CD14-positive monocyte (primary cell): ENCODE measurements around the gene CCN5. TPM values are rescaled to one million over a fixed set of nuclear protein-coding genes. Genes with fewer than 3 reads are reported as not detected.
A peak's percentile ranks its signal among the peaks of the same experiment; 100 is the strongest.

Experiments
- DNase-seq, 3 donors: peaks; one replicate each; pipeline ENCODE4 v3.0.0-alpha.2; 2011 to 2022
- H2AFZ ChIP-seq: 2 replicates; pipeline ENCODE4 v1.6.0; 2012; ENCODE audit warnings: mild to moderate bottlenecking, low read depth, low read length, inconsistent platforms; ENCODE audit not compliant: insufficient read depth, poor library complexity, severe bottlenecking
- H3K27ac ChIP-seq, 2 donors: 1 replicate in 1 of 2; 2 replicates in 1 of 2; pipeline ENCODE4 v1.5.1; 2012 to 2013; ENCODE audit warnings: low read length in 2 of 2, control low read depth in 1 of 2, inconsistent platforms in 1 of 2, low read depth in 1 of 2, mild to moderate bottlenecking in 1 of 2
- H3K27me3 ChIP-seq, 2 donors: one replicate each; pipeline versions ENCODE4 v1.6.0 to v1.6.1; 2011 to 2013; ENCODE audit warnings: low read length in 2 of 2; ENCODE audit not compliant: control insufficient read depth in 2 of 2, insufficient read depth in 2 of 2
- H3K36me3 ChIP-seq, 2 donors: replicated peaks in 1 of 2; 1 replicate in 1 of 2; 2 replicates in 1 of 2; pipeline versions ENCODE4 v1.5.1 to v1.6.1; 2012 to 2013; ENCODE audit warnings: low read length in 2 of 2, control low read depth in 1 of 2, inconsistent platforms in 1 of 2, mild to moderate bottlenecking in 1 of 2; ENCODE audit not compliant: insufficient read depth in 2 of 2, control insufficient read depth in 1 of 2
- H3K4me1 ChIP-seq, 2 donors: 1 replicate in 1 of 2; 2 replicates in 1 of 2; pipeline versions ENCODE4 v1.5.1 to v1.6.1; 2012 to 2013; ENCODE audit warnings: low read length in 2 of 2, control low read depth in 1 of 2, inconsistent platforms in 1 of 2, mild to moderate bottlenecking in 1 of 2, moderate library complexity in 1 of 2; ENCODE audit not compliant: insufficient read depth in 2 of 2, control insufficient read depth in 1 of 2
- H3K4me2 ChIP-seq: replicated peaks from 2 replicates; pipeline ENCODE3; 2012; ENCODE audit warnings: low read length, moderate library complexity, mild to moderate bottlenecking; ENCODE audit not compliant: poor library complexity, severe bottlenecking; ENCODE audit errors: extremely low read depth
- H3K4me3 ChIP-seq, 3 experiments: fragments of 200-600 bp in 1 of 3; sonication (generic) in 1 of 3; replicated peaks in 1 of 3; 1 replicate in 2 of 3; 2 replicates in 1 of 3; pipeline ENCODE4 v1.5.1; 2011 to 2013; ENCODE audit warnings: low read length in 3 of 3, mild to moderate bottlenecking in 3 of 3, control low read depth in 2 of 3, low read depth in 2 of 3, inconsistent platforms in 1 of 3, moderate library complexity in 1 of 3
- H3K79me2 ChIP-seq: 2 replicates; pipeline ENCODE4 v1.6.0; 2012; ENCODE audit warnings: mild to moderate bottlenecking, control low read depth, inconsistent platforms, low read length, moderate library complexity; ENCODE audit not compliant: insufficient read depth
- H3K9ac ChIP-seq: 2 replicates; pipeline ENCODE4 v1.6.0; 2017; ENCODE audit warnings: low read length, mild to moderate bottlenecking; ENCODE audit not compliant: insufficient read depth, poor library complexity, severe bottlenecking
- H3K9me3 ChIP-seq, 2 donors: replicated peaks in 1 of 2; 1 replicate in 1 of 2; 2 replicates in 1 of 2; pipeline versions ENCODE4 v1.5.1 to v1.6.1; 2012 to 2013; ENCODE audit warnings: low read length in 2 of 2, control low read depth in 1 of 2; ENCODE audit not compliant: control insufficient read depth in 1 of 2, insufficient read depth in 1 of 2
- H4K20me1 ChIP-seq: 2 replicates; pipeline ENCODE4 v1.6.0; 2012; ENCODE audit warnings: mild to moderate bottlenecking, low read length, control low read depth, moderate library complexity; ENCODE audit not compliant: insufficient read depth
- H3K27ac Mint-ChIP-seq, 7 donors: one replicate each; pipeline ENCODE4 v1.8.0; 2020; ENCODE audit warnings: mild to moderate bottlenecking in 7 of 7, mixed read lengths in 7 of 7, moderate library complexity in 6 of 7, inconsistent platforms in 2 of 7
- H3K27me3 Mint-ChIP-seq, 3 donors: one replicate each; pipeline ENCODE4 v1.8.0; 2021 to 2022; ENCODE audit warnings: low read depth in 3 of 3, mild to moderate bottlenecking in 3 of 3, mixed read lengths in 3 of 3, moderate library complexity in 3 of 3, inconsistent platforms in 1 of 3
- H3K36me3 Mint-ChIP-seq, 2 donors: one replicate each; pipeline ENCODE4 v1.8.0; 2020; ENCODE audit warnings: mixed read lengths in 2 of 2, inconsistent platforms in 1 of 2, mild to moderate bottlenecking in 1 of 2
- H3K4me1 Mint-ChIP-seq: one replicate; pipeline ENCODE4 v1.8.0; 2020; ENCODE audit warnings: mild to moderate bottlenecking, mixed read lengths
- H3K4me3 Mint-ChIP-seq, 2 donors: one replicate each; pipeline ENCODE4 v1.8.0; 2020; ENCODE audit warnings: mild to moderate bottlenecking in 2 of 2, mixed read lengths in 2 of 2, moderate library complexity in 1 of 2
- H3K9me3 Mint-ChIP-seq, 7 donors: one replicate each; pipeline ENCODE4 v1.8.0; 2020 to 2022; ENCODE audit warnings: mixed read lengths in 7 of 7, mild to moderate bottlenecking in 6 of 7, moderate library complexity in 6 of 7, inconsistent platforms in 2 of 7
- CTCF ChIP-seq: fragments of 200-600 bp; IDR thresholded peaks from one replicate; pipeline ENCODE4 v1.8.0; 2022; ENCODE audit warnings: antibody characterized with exemption, mild to moderate bottlenecking
- WGBS: methylation state at CpG from one replicate; pipeline ENCODE4 v1.1.5; 2013; ENCODE audit warnings: missing lambda C conversion rate; ENCODE audit not compliant: insufficient coverage; 5-methylcytosine and 5-hydroxymethylcytosine counted together
- intact Hi-C, 2 donors: fragments of 100-400 bp; cut with micrococcal nuclease; formaldehyde crosslinking; loops; one replicate each; pipeline versions ENCODE4 v1.15.0 to v1.15.1; 2023
- polyA plus RNA-seq, 3 donors: library from polyadenylated mRNA; depleted of rRNA in 1 of 3; unstranded in 2 of 3; stranded (reverse) in 1 of 3; fragments of 300-500 nt in 2 of 3; fragments of >200 nt in 1 of 3; fragmentation: Illumina TruSeq in 2 of 3; gene quantifications; 1 replicate in 2 of 3; 2 replicates in 1 of 3; pipeline ENCODE4 v1.2.3, GENCODE V29; 2012 to 2021

The CCN5 gene
- polyA plus RNA-seq, 3 donors = not detected

GRCh38 chr20:44723798-44724362, 8.7 kb downstream of the CCN5 start:
- Mint-ChIP-seq H3K27ac (peak overlapping the region in 1 of 7 donors; percentile 8), H3K27me3 (peaks cover 0 to 5% (median 0%) of the 10 kb centered on the region in 3 donors), H3K4me3 (no peak overlapping the region), H3K4me1 (peaks cover 6% of the 10 kb centered on the region), H3K36me3 (no peaks in the 10 kb centered on the region), H3K9me3 (no peaks in the 10 kb centered on the region)
- Histone ChIP-seq H3K36me3 (no peaks in the 10 kb centered on the region), H3K27me3 (no peaks in the 10 kb centered on the region), H3K4me1 (peaks cover 3% of the 10 kb centered on the region in 2 donors), H3K27ac (no peak overlapping the region), H4K20me1 (no peaks in the 10 kb centered on the region), H3K79me2 (no peaks in the 10 kb centered on the region), H3K9me3 (no peaks in the 10 kb centered on the region), H3K4me3 (no peak overlapping the region), H3K9ac (no peak overlapping the region), H3K4me2 (no peak overlapping the region), H2AFZ (peak overlapping the region; percentile 5)
- no peak for DNase-seq
- intact Hi-C loops = no loop called here
- WGBS = 96% methylated on average over 6 of the region's 9 CpGs
- no peak for TF ChIP-seq CTCF

DNA sequence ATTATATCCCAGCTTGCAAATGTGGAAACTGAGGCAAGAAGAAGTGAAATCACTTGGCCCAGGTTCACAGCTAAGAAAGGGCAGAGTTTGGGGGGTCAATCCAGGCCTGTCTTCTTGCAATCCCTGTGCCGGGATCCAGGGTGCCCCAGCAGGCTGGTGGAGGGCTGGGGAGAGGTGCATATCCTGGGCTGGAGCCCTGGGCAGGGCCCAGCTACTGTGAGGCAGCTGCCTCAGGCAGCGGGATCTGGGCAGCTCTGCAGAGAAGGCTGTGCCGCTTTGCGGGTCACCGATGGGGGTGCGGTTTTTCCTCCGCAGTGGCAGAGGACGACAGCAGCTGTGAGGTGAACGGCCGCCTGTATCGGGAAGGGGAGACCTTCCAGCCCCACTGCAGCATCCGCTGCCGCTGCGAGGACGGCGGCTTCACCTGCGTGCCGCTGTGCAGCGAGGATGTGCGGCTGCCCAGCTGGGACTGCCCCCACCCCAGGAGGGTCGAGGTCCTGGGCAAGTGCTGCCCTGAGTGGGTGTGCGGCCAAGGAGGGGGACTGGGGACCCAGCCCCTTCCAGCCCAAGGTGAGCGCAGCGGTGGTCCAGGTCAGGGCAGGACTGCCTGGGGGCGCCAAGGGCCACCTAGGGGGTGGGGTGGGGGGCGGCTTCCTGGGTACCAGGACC, 9.4 kb downstream of the CCN5 start:
- H3K4me1 ChIP-seq = peaks cover 6 to 7% of the 10 kb centered on the region in 2 donors

More for the DNA sequence above, 9.4 kb downstream of the CCN5 start:
- no peaks in the 10 kb centered on the region for H3K36me3 ChIP-seq
- intact Hi-C loops = no loop called here
- no peak overlapping the region for H3K4me2 ChIP-seq
- no peaks in the 10 kb centered on the region for H3K9me3 ChIP-seq
- no peaks in the 10 kb centered on the region for H3K36me3 Mint-ChIP-seq
- H3K9me3 Mint-ChIP-seq = no peaks in the 10 kb centered on the region
- H3K27me3 ChIP-seq = no peaks in the 10 kb centered on the region
- H3K27ac ChIP-seq = no peak overlapping the region
- WGBS = 90% methylated on average over 24 of the region's 26 CpGs
- H3K4me3 Mint-ChIP-seq = no peak overlapping the region
- H3K9ac ChIP-seq = no peak overlapping the region
- H4K20me1 ChIP-seq = no peaks in the 10 kb centered on the region
- no peak overlapping the region for H3K27ac Mint-ChIP-seq
- no peak for TF ChIP-seq CTCF
- H3K4me1 Mint-ChIP-seq = peaks cover 10% of the 10 kb centered on the region
- no peak overlapping the region for H3K4me3 ChIP-seq
- H3K79me2 ChIP-seq = no peaks in the 10 kb centered on the region
- H3K27me3 Mint-ChIP-seq = peaks cover 0 to 5% (median 0%) of the 10 kb centered on the region in 3 donors
- DNase-seq = no peak
- H2AFZ ChIP-seq = no peak overlapping the region
